OCI-LY3 (cell line): ENCODE measurements around the gene SYNE2.

ENCODE experiments used
- H2AFZ ChIP-seq: fragments of 200-600, 300-600 bp; shearing (Covaris generic); 2 replicates; pipeline ENCODE4 v1.6.0; 2014; ENCODE audit warnings: antibody characterized with exemption, low read depth, low read length
- H3K27ac ChIP-seq: fragments of 200-600, 300-600 bp; sonication (generic); 2 replicates; pipeline ENCODE4 v1.5.1; 2014; ENCODE audit warnings: mild to moderate bottlenecking, low read length, moderate library complexity, mixed read lengths
- H3K27me3 ChIP-seq: fragments of 200-600, 300-600 bp; sonication (generic); 2 replicates; pipeline ENCODE4 v1.6.1; 2014; ENCODE audit warnings: low read depth, low read length, mixed read lengths
- H3K36me3 ChIP-seq: fragments of 200-600, 300-600 bp; sonication (generic); replicated peaks from 2 replicates; pipeline ENCODE3; 2014; ENCODE audit warnings: low read depth, low read length, mixed read lengths
- H3K4me1 ChIP-seq: fragments of 300-600, 200-600 bp; sonication (generic); 2 replicates; pipeline ENCODE4 v1.6.1; 2014; ENCODE audit warnings: low read length, mixed read lengths
- H3K4me2 ChIP-seq: fragments of 200-600, 300-600 bp; sonication (generic); 2 replicates; pipeline ENCODE4 v1.6.1; 2014; ENCODE audit warnings: low read length, mixed read lengths
- H3K4me3 ChIP-seq: fragments of 300-600, 200-600 bp; sonication (generic); 2 replicates; pipeline ENCODE4 v1.5.1; 2014; ENCODE audit warnings: antibody characterized with exemption, mild to moderate bottlenecking, low read length, moderate library complexity
- H3K79me2 ChIP-seq: fragments of 300-600, 200-600 bp; shearing (Covaris generic); 2 replicates; pipeline ENCODE4 v1.6.1; 2014; ENCODE audit warnings: mild to moderate bottlenecking, low read length, mixed read lengths
- H3K9ac ChIP-seq: fragments of 300-600, 200-600 bp; shearing (Covaris generic); 2 replicates; pipeline ENCODE4 v1.6.0; 2014; ENCODE audit warnings: mild to moderate bottlenecking, low read length, moderate library complexity
- H3K9me3 ChIP-seq: fragments of 200-600, 300-600 bp; shearing (Covaris generic); 2 replicates; pipeline ENCODE4 v1.6.1; 2014; ENCODE audit warnings: low read length, mixed read lengths; ENCODE audit not compliant: insufficient read depth
- H4K20me1 ChIP-seq: fragments of 200-600, 300-600 bp; sonication (generic); 2 replicates; pipeline ENCODE4 v1.6.1; 2016; ENCODE audit warnings: low read length, mixed read lengths; ENCODE audit not compliant: insufficient read depth
- CTCF ChIP-seq: fragments of 200-600, 300-600 bp; sonication (generic); IDR thresholded peaks from 2 replicates; pipeline ENCODE4 v1.5.1; 2014; ENCODE audit warnings: antibody characterized with exemption, low read length, low read depth
- EZH2phosphoT487 ChIP-seq: fragments of 200-600 bp; shearing (Covaris generic); IDR thresholded peaks from 2 replicates; pipeline ENCODE4 v1.6.1; 2018; ENCODE audit warnings: antibody characterized with exemption, mixed run types, low read depth

The SYNE2 gene

GRCh38 chr14:64125270-64125669 lies 272.5 kb downstream of the SYNE2 start:
- H3K27ac ChIP-seq: no peak overlapping the region
- no peak overlapping the region for H3K4me2 ChIP-seq
- H3K9me3 ChIP-seq: no peaks in the 10 kb centered on the region
- no peak for TF ChIP-seq EZH2phosphoT487
- no peak for TF ChIP-seq CTCF
- H3K4me3 ChIP-seq: no peak overlapping the region
- H4K20me1 ChIP-seq: no peaks in the 10 kb centered on the region
- H3K4me1 ChIP-seq: no peaks in the 10 kb centered on the region
- no peaks in the 10 kb centered on the region for H3K36me3 ChIP-seq
- no peaks in the 10 kb centered on the region for H3K79me2 ChIP-seq
- H3K9ac ChIP-seq: no peak overlapping the region
- no peak overlapping the region for H2AFZ ChIP-seq
- H3K27me3 ChIP-seq: no peaks in the 10 kb centered on the region

GRCh38 chr14:64126548-64126947 lies 273.7 kb downstream of the SYNE2 start:
- no peak for TF ChIP-seq EZH2phosphoT487
- no peak for TF ChIP-seq CTCF
- no peaks in the 10 kb centered on the region for H3K36me3 ChIP-seq

GRCh38 chr14:64137657-64138290 lies 285.0 kb downstream of the SYNE2 start:
- H3K9ac ChIP-seq: no peak overlapping the region
- H3K27me3 ChIP-seq: no peaks in the 10 kb centered on the region
- no peak overlapping the region for H3K27ac ChIP-seq
- no peaks in the 10 kb centered on the region for H3K9me3 ChIP-seq
- H3K4me3 ChIP-seq: no peak overlapping the region
- TF ChIP-seq CTCF (peak; percentile 62), EZH2phosphoT487 (no peak)
- no peaks in the 10 kb centered on the region for H3K79me2 ChIP-seq
- H3K36me3 ChIP-seq: no peaks in the 10 kb centered on the region
- H4K20me1 ChIP-seq: no peaks in the 10 kb centered on the region
- no peaks in the 10 kb centered on the region for H3K4me1 ChIP-seq
- H2AFZ ChIP-seq: no peak overlapping the region; the same call in 1 of the 2 replicates
- H3K4me2 ChIP-seq: no peak overlapping the region

More at GRCh38 chr14:64126548-64126947, 273.7 kb downstream of the SYNE2 start:
- Histone ChIP-seq H3K79me2 (no peaks in the 10 kb centered on the region), H3K27ac (no peak overlapping the region), H3K4me1 (no peaks in the 10 kb centered on the region), H2AFZ (no peak overlapping the region), H3K9ac (no peak overlapping the region), H3K4me3 (no peak overlapping the region), H3K27me3 (no peaks in the 10 kb centered on the region), H3K9me3 (no peaks in the 10 kb centered on the region), H4K20me1 (no peaks in the 10 kb centered on the region), H3K4me2 (no peak overlapping the region)

GRCh38 chr14:64147126-64147790 lies 294.5 kb downstream of the SYNE2 start:
- Histone ChIP-seq H2AFZ (no peak overlapping the region), H3K36me3 (no peaks in the 10 kb centered on the region), H4K20me1 (no peaks in the 10 kb centered on the region), H3K4me2 (no peak overlapping the region), H3K27ac (no peak overlapping the region), H3K9ac (no peak overlapping the region), H3K27me3 (no peaks in the 10 kb centered on the region), H3K4me3 (no peak overlapping the region), H3K9me3 (no peaks in the 10 kb centered on the region), H3K4me1 (no peaks in the 10 kb centered on the region), H3K79me2 (no peaks in the 10 kb centered on the region)
- TF ChIP-seq EZH2phosphoT487: no peak
- TF ChIP-seq CTCF: no peak
